Astrocyte (in vitro differentiated cells and primary cell): ENCODE data around the gene RBM20. TPM values are rescaled to one million over a fixed set of nuclear protein-coding genes. Genes with fewer than 3 reads are reported as not detected.
"Not testable (repeated sequence)": the region's sequence is repeated elsewhere in the genome, so short reads cannot be mapped to it uniquely, and the experiment has no call there.

Experiments used
- DNase-seq: peaks from one replicate; pipeline ENCODE4 v3.0.0-alpha.2; 2010; ENCODE audit warnings: low read depth
- FAIRE-seq: peaks from 2 replicates; lab custom pipeline; 2011; peaks lifted over from hg19 to GRCh38; lab: Jason Lieb, UNC
- H2AFZ ChIP-seq: 2 replicates; pipeline ENCODE4 v1.6.0; 2012; ENCODE audit warnings: low read depth, low read length, inconsistent platforms
- H3K27ac ChIP-seq: 2 replicates; pipeline ENCODE4 v1.5.1; 2011; ENCODE audit warnings: low read depth, low read length, inconsistent platforms
- H3K27me3 ChIP-seq: 2 replicates; pipeline ENCODE4 v1.6.0; 2011; ENCODE audit warnings: low read length, inconsistent platforms; ENCODE audit not compliant: insufficient read depth
- H3K36me3 ChIP-seq: 2 replicates; pipeline ENCODE4 v1.5.1; 2011; ENCODE audit warnings: low read length, inconsistent platforms; ENCODE audit not compliant: insufficient read depth
- H3K4me1 ChIP-seq: 2 replicates; pipeline ENCODE4 v1.5.1; 2011; ENCODE audit warnings: low read length, inconsistent platforms; ENCODE audit not compliant: insufficient read depth
- H3K4me2 ChIP-seq: 2 replicates; pipeline ENCODE4 v1.6.0; 2012; ENCODE audit warnings: low read length, inconsistent platforms
- H3K4me3 ChIP-seq: 2 replicates; pipeline ENCODE4 v1.5.1; 2011; ENCODE audit warnings: low read depth, mild to moderate bottlenecking, low read length, inconsistent platforms; ENCODE audit not compliant: insufficient read depth
- H3K79me2 ChIP-seq: 2 replicates; pipeline ENCODE4 v1.6.0; 2012; ENCODE audit warnings: mild to moderate bottlenecking, low read length, inconsistent platforms; ENCODE audit not compliant: insufficient read depth
- H3K9ac ChIP-seq: 2 replicates; pipeline ENCODE4 v1.6.0; 2012; ENCODE audit warnings: mild to moderate bottlenecking, low read length, inconsistent platforms
- H3K9me3 ChIP-seq: 2 replicates; pipeline ENCODE4 v1.5.1; 2012; ENCODE audit warnings: low read depth, mild to moderate bottlenecking, low read length, inconsistent platforms; ENCODE audit not compliant: insufficient read depth
- H4K20me1 ChIP-seq: 2 replicates; pipeline ENCODE4 v1.6.0; 2012; ENCODE audit warnings: low read length, inconsistent platforms; ENCODE audit not compliant: insufficient read depth
- H3K27ac Mint-ChIP-seq: one replicate; pipeline ENCODE4 v1.8.0; 2021; ENCODE audit warnings: mild to moderate bottlenecking, mixed read lengths; ENCODE audit not compliant: unreplicated experiment
- H3K27me3 Mint-ChIP-seq: one replicate; pipeline ENCODE4 v1.8.0; 2021; ENCODE audit warnings: low read depth, mixed read lengths; ENCODE audit not compliant: unreplicated experiment
- H3K36me3 Mint-ChIP-seq: one replicate; pipeline ENCODE4 v1.8.0; 2021; ENCODE audit warnings: low read depth, mixed read lengths; ENCODE audit not compliant: unreplicated experiment
- H3K4me1 Mint-ChIP-seq: one replicate; pipeline ENCODE4 v1.8.0; 2021; ENCODE audit warnings: low read depth, mixed read lengths; ENCODE audit not compliant: unreplicated experiment
- H3K4me3 Mint-ChIP-seq: one replicate; pipeline ENCODE4 v1.8.0; 2021; ENCODE audit warnings: mild to moderate bottlenecking, moderate library complexity, mixed read lengths; ENCODE audit not compliant: unreplicated experiment
- H3K9me3 Mint-ChIP-seq: one replicate; pipeline ENCODE4 v1.8.0; 2021; ENCODE audit warnings: mild to moderate bottlenecking, mixed read lengths; ENCODE audit not compliant: unreplicated experiment
- CTCF ChIP-seq: IDR thresholded peaks from 2 replicates; pipeline ENCODE4 v1.5.1; 2011; ENCODE audit warnings: low read depth, mild to moderate bottlenecking, inconsistent platforms, low read length, moderate library complexity; ENCODE audit not compliant: insufficient read depth
- EZH2 ChIP-seq: IDR thresholded peaks from 2 replicates; pipeline ENCODE4 v1.6.1; 2012; ENCODE audit warnings: mild to moderate bottlenecking, low read length, inconsistent platforms; ENCODE audit not compliant: insufficient read depth
- total RNA-seq: library from RNA; stranded (reverse); gene quantifications from 2 replicates; pipeline ENCODE4 v1.2.1, GENCODE V29; 2021

RBM20 gene
- total RNA-seq, 1 donor from 2014 or later, result 1.5 TPM

- H3K27ac ChIP-seq, result no peak overlapping the region
- H3K27ac Mint-ChIP-seq, result no peak overlapping the region
Observed at GRCh38 chr10:110725801-110726630, 81.9 kb downstream of the RBM20 start.

GRCh38 chr10:110727785-110728184, 83.6 kb downstream of the RBM20 start:
- H3K4me3 ChIP-seq, H3K27ac Mint-ChIP-seq, H3K27ac ChIP-seq, H3K79me2 ChIP-seq, H4K20me1 ChIP-seq, H2AFZ ChIP-seq, FAIRE-seq, DNase-seq, H3K4me3 Mint-ChIP-seq, H3K9me3 ChIP-seq, H3K9me3 Mint-ChIP-seq, H3K9ac ChIP-seq, H3K36me3 ChIP-seq, H3K27me3 ChIP-seq, H3K4me2 ChIP-seq, H3K36me3 Mint-ChIP-seq, H3K27me3 Mint-ChIP-seq, H3K4me1 ChIP-seq: not testable (repeated sequence)
- H3K4me1 Mint-ChIP-seq, result peaks cover 11% of the 10 kb centered on the region

More at GRCh38 chr10:110725801-110726630, 81.9 kb downstream of the RBM20 start:
- Histone ChIP-seq H3K27me3 (no peaks in the 10 kb centered on the region), H3K4me2 (no peak overlapping the region), H3K4me3 (no peak overlapping the region), H3K4me1 (no peaks in the 10 kb centered on the region), H4K20me1 (no peaks in the 10 kb centered on the region), H3K9ac (no peak overlapping the region), H3K9me3 (no peaks in the 10 kb centered on the region), H2AFZ (no peak overlapping the region), H3K36me3 (no peaks in the 10 kb centered on the region), H3K79me2 (no peaks in the 10 kb centered on the region)
- H3K9me3 Mint-ChIP-seq, result peaks cover 4% of the 10 kb centered on the region
- H3K36me3 Mint-ChIP-seq, result peaks cover 1% of the 10 kb centered on the region
- no peak for DNase-seq
- no peak overlapping the region for H3K4me3 Mint-ChIP-seq
- H3K27me3 Mint-ChIP-seq, result no peaks in the 10 kb centered on the region
- TF ChIP-seq EZH2 (no peak), CTCF (no peak)
- FAIRE-seq, result no peak
- peaks cover 11% of the 10 kb centered on the region for H3K4me1 Mint-ChIP-seq

- H3K36me3 ChIP-seq, result no peaks in the 10 kb centered on the region
- no peaks in the 10 kb centered on the region for H3K9me3 ChIP-seq
- H3K4me3 ChIP-seq, result no peak overlapping the region
- no peak overlapping the region for H3K9ac ChIP-seq
- no peak for DNase-seq
- Mint-ChIP-seq H3K36me3 (peaks cover 1% of the 10 kb centered on the region), H3K27me3 (peaks cover 12% of the 10 kb centered on the region), H3K4me1 (peaks cover 11% of the 10 kb centered on the region), H3K27ac (no peak overlapping the region), H3K9me3 (peaks cover 6% of the 10 kb centered on the region), H3K4me3 (no peak overlapping the region)
- H2AFZ ChIP-seq, result no peak overlapping the region
- no peaks in the 10 kb centered on the region for H3K79me2 ChIP-seq
- no peak for FAIRE-seq
- H3K4me2 ChIP-seq, result no peak overlapping the region
- H3K27me3 ChIP-seq, result peaks cover 10% of the 10 kb centered on the region
- H3K27ac ChIP-seq, result no peak overlapping the region
- H4K20me1 ChIP-seq, result no peaks in the 10 kb centered on the region
- no peaks in the 10 kb centered on the region for H3K4me1 ChIP-seq
- TF ChIP-seq EZH2 (no peak), CTCF (no peak)
Observed at GRCh38 chr10:110730345-110731050, 86.4 kb downstream of the RBM20 start.
